HG02840 (cell line): ENCODE measurements around the gene PLA2G4B.

Source experiments
- ATAC-seq: cut with Tn5 transposase; IDR thresholded peaks from one replicate; pipeline ENCODE4 v1.9.1; 2021; ENCODE audit warnings: mild to moderate bottlenecking, moderate library complexity, moderate number of reproducible peaks; ENCODE audit not compliant: unreplicated experiment, low FRiP score

Gene PLA2G4B

GRCh38 chr15:41883484-41883825 lies 44.8 kb downstream of the PLA2G4B start:
- ATAC-seq: no peak

- ATAC-seq: no peak
Measured at GRCh38 chr15:41884458-41884857, 45.8 kb downstream of the PLA2G4B start.

GRCh38 chr15:41885321-41885720 lies 46.7 kb downstream of the PLA2G4B start:
- ATAC-seq: no peak

GRCh38 chr15:41885841-41886240 lies 47.2 kb downstream of the PLA2G4B start:
- ATAC-seq: no peak

- ATAC-seq: no peak
Measured at GRCh38 chr15:41886741-41887140, 48.1 kb downstream of the PLA2G4B start.

- ATAC-seq: no peak
Measured at GRCh38 chr15:41887161-41887560, 48.5 kb downstream of the PLA2G4B start.

- no peak for ATAC-seq
Measured at GRCh38 chr15:41887893-41888292, 49.2 kb downstream of the PLA2G4B start.

GRCh38 chr15:41888662-41889253 lies 50.1 kb downstream of the PLA2G4B start:
- no peak for ATAC-seq

- no peak for ATAC-seq
Measured at GRCh38 chr15:41890050-41890690, 51.5 kb downstream of the PLA2G4B start.

- ATAC-seq: no peak
Measured at GRCh38 chr15:41891226-41891625, 52.6 kb downstream of the PLA2G4B start.

GRCh38 chr15:41891946-41892345 lies 53.3 kb downstream of the PLA2G4B start:
- ATAC-seq: no peak

- no peak for ATAC-seq
Measured at GRCh38 chr15:41892621-41893421, 54.2 kb downstream of the PLA2G4B start.

- ATAC-seq: no peak
Measured at GRCh38 chr15:41893422-41894250, 55.0 kb downstream of the PLA2G4B start, which contains the start of gene SPTBN5. SPTBN5 (minus strand) TSS chr15:41894053; CDS start chr15:41893497, 556 bp downstream.

GRCh38 chr15:41894251-41894790 lies 55.7 kb downstream of the PLA2G4B start:
- ATAC-seq: no peak

GRCh38 chr15:41894791-41895463 lies 56.3 kb downstream of the PLA2G4B start:
- peak; percentile 50 for ATAC-seq

- no peak for ATAC-seq
Measured at GRCh38 chr15:41895491-41895890, 56.8 kb downstream of the PLA2G4B start.

- ATAC-seq: no peak
Measured at GRCh38 chr15:41895957-41896356, 57.3 kb downstream of the PLA2G4B start.

GRCh38 chr15:41896566-41896965 lies 57.9 kb downstream of the PLA2G4B start:
- ATAC-seq: no peak

- ATAC-seq: no peak
Measured at GRCh38 chr15:41897363-41897799, 58.7 kb downstream of the PLA2G4B start.
